ENCODE measurements around the gene EID2B. TPM values are rescaled to one million over a fixed set of nuclear protein-coding genes. Genes with fewer than 3 reads are reported as not detected.

Gene EID2B
- total and polyA plus RNA-seq, 2 of the 8 experiments (the other 6 are each of a cell fraction or from before 2014, with no cell fraction given): 2.1 to 2.4 TPM

DNA sequence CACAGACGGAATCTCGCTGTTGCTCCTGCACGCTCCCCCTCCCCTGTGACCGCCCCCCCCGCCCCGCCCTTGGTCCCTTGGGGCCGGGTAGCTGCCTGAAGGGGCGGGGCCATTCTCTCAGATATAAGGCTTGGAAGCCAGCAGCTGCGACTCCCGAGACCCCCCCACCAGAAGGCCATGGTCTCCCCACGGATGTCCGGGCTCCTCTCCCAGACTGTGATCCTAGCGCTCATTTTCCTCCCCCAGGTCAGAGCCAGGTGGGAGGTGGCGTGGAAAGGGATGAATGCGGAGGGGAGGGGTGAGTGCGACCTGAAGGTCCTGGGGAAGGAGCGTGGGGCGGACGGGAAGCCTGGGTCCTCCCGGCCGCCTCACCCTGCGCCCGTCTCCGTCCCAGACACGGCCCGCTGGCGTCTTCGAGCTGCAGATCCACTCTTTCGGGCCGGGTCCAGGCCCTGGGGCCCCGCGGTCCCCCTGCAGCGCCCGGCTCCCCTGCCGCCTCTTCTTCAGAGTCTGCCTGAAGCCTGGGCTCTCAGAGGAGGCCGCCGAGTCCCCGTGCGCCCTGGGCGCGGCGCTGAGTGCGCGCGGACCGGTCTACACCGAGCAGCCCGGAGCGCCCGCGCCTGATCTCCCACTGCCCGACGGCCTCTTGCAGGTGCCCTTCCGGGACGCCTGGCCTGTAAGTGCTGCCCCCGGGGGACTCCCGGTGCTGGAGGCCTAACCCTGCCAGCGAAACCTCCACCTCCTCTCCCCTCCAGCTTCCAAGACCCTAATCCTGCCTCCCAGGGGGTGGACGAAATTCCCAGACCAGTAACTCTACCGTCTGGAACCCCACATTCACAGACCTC, 33.6 kb downstream of the EID2B start, which contains the start of gene DLL3 (continued):
- TF ChIP-seq KDM5A (IDR thresholded peaks at IDR 0.05; ENCODE audit: low read length) (no peak), RFX5 (IDR thresholded peaks at IDR 0.05; ENCODE audit: borderline replicate concordance, low read depth, low read length) (no peak), GTF2F1 (IDR thresholded peaks at IDR 0.05; ENCODE audit: borderline replicate concordance, low read depth, low read length) (no peak), KDM1A (IDR thresholded peaks at IDR 0.05; ENCODE audit: borderline replicate concordance, low read length) (peak; percentile 24; the same call in 1 of the 2 replicates), CREB1 (IDR thresholded peaks at IDR 0.05) (no peak), BCL11A (IDR thresholded peaks at IDR 0.05; ENCODE audit: low read depth in 2 of 2, low read length in 2 of 2) (no peak), EP300 (IDR thresholded peaks at IDR 0.05; ENCODE audit: borderline replicate concordance in 1 of 2, low read depth in 2 of 2, low read length in 2 of 2) (no peak), TAF7 (optimal IDR thresholded peaks at IDR 0.05; ENCODE audit: borderline replicate concordance, low read depth, low read length) (no peak), POLR2AphosphoS5 (IDR thresholded peaks at IDR 0.05; ENCODE audit: low read depth, low read length) (no peak), RNF2 (IDR thresholded peaks at IDR 0.05; ENCODE audit: borderline replicate concordance, low read depth, low read length, missing control alignments, poor library complexity, severe bottlenecking) (no peak), TAF1 (IDR thresholded peaks at IDR 0.05; ENCODE audit: low read depth, low read length) (no peak), CEBPB (IDR thresholded peaks at IDR 0.05; ENCODE audit: low read depth, low read length) (no peak), HDAC2 (IDR thresholded peaks at IDR 0.05; ENCODE audit: borderline replicate concordance in 1 of 2, low read depth in 2 of 2, low read length in 2 of 2) (peak in 1 of 2 experiments; percentile 25; a peak in 1 of 4 replicates), CBX8 (IDR thresholded peaks at IDR 0.05; ENCODE audit: borderline replicate concordance, low read depth, low read length) (no peak), JUN (IDR thresholded peaks at IDR 0.05; ENCODE audit: low read depth, low read length) (no peak), SIX5 (IDR thresholded peaks at IDR 0.05; ENCODE audit: low read depth, low read length) (no peak)
- TF ChIP-seq, protein P1, sequence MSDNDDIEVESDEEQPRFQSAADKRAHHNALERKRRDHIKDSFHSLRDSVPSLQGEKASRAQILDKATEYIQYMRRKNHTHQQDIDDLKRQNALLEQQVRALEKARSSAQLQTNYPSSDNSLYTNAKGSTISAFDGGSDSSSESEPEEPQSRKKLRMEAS (IDR thresholded peaks at IDR 0.05): no peak; the same call in 1 of the 2 replicates
- TF ChIP-seq, protein P2, sequence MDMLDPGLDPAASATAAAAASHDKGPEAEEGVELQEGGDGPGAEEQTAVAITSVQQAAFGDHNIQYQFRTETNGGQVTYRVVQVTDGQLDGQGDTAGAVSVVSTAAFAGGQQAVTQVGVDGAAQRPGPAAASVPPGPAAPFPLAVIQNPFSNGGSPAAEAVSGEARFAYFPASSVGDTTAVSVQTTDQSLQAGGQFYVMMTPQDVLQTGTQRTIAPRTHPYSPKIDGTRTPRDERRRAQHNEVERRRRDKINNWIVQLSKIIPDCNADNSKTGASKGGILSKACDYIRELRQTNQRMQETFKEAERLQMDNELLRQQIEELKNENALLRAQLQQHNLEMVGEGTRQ (IDR thresholded peaks at IDR 0.05; ENCODE audit: low read length): no peak
- TF ChIP-seq, protein P3, sequence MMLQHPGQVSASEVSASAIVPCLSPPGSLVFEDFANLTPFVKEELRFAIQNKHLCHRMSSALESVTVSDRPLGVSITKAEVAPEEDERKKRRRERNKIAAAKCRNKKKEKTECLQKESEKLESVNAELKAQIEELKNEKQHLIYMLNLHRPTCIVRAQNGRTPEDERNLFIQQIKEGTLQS (IDR thresholded peaks at IDR 0.05; ENCODE audit: insufficient read depth, low read depth, low read length): no peak
